ENCODE data around the gene DCTPP1.
"Not testable (repeated sequence)": the region's sequence is repeated elsewhere in the genome, so short reads cannot be mapped to it uniquely, and the experiment has no call there.

DCTPP1 gene

GRCh38 chr16:30414159-30414558 is 15.7 kb downstream of the DCTPP1 start:
- DNase-seq (ENCODE audit: low read depth in 1 of 2, low spot score in 1 of 2): no peak

GRCh38 chr16:30413112-30413806 is 16.6 kb downstream of the DCTPP1 start:
- no peak for DNase-seq (ENCODE audit: low read depth in 1 of 2, low spot score in 1 of 2)

GRCh38 chr16:30409125-30410060 is 20.4 kb downstream of the DCTPP1 start:
- DNase-seq (ENCODE audit: low read depth in 1 of 2, low spot score in 1 of 2): peak; percentile 88 to 92

GRCh38 chr16:30407804-30408534 is 21.9 kb downstream of the DCTPP1 start:
- DNase-seq (ENCODE audit: low read depth in 1 of 2, low spot score in 1 of 2): no peak

- DNase-seq (ENCODE audit: low read depth in 1 of 2, low spot score in 1 of 2): peak; percentile 84 to 89
Observed at GRCh38 chr16:30407102-30407803, 22.6 kb downstream of the DCTPP1 start, which contains the start of gene ZNF771. ZNF771 (plus strand) TSS chr16:30407606; CDS start chr16:30408054, 448 bp downstream.

- no peak for DNase-seq (ENCODE audit: low read depth in 1 of 2, low spot score in 1 of 2)
Observed at GRCh38 chr16:30406795-30407101, 23.1 kb downstream of the DCTPP1 start.

- no peak for DNase-seq (ENCODE audit: low read depth in 1 of 2, low spot score in 1 of 2)
Observed at GRCh38 chr16:30401768-30402425, 27.9 kb downstream of the DCTPP1 start.

- no peak for DNase-seq (ENCODE audit: low read depth in 1 of 2, low spot score in 1 of 2)
Observed at GRCh38 chr16:30399435-30400186, 30.2 kb downstream of the DCTPP1 start.

- no peak for DNase-seq (ENCODE audit: low read depth in 1 of 2, low spot score in 1 of 2)
Observed at GRCh38 chr16:30398661-30399434, 31.0 kb downstream of the DCTPP1 start.

- DNase-seq (ENCODE audit: low read depth in 1 of 2, low spot score in 1 of 2): no peak
Observed at GRCh38 chr16:30397776-30398660, 31.8 kb downstream of the DCTPP1 start.

- no peak for DNase-seq (ENCODE audit: low read depth in 1 of 2, low spot score in 1 of 2)
Observed at GRCh38 chr16:30397056-30397455, 32.8 kb downstream of the DCTPP1 start.

- DNase-seq (ENCODE audit: low read depth in 1 of 2, low spot score in 1 of 2): not testable (repeated sequence)
Observed at GRCh38 chr16:30396627-30397026, 33.2 kb downstream of the DCTPP1 start.

- DNase-seq (ENCODE audit: low read depth in 1 of 2, low spot score in 1 of 2): no peak
Observed at GRCh38 chr16:30395992-30396585, 33.7 kb downstream of the DCTPP1 start.

- DNase-seq (ENCODE audit: low read depth in 1 of 2, low spot score in 1 of 2): no peak
Observed at GRCh38 chr16:30395155-30395991, 34.5 kb downstream of the DCTPP1 start, which contains the start of gene ZNF48. ZNF48 (plus strand) TSS chr16:30395420; CDS start chr16:30395795, 375 bp downstream.

- no peak for DNase-seq (ENCODE audit: low read depth in 1 of 2, low spot score in 1 of 2)
Observed at GRCh38 chr16:30394592-30395154, 35.2 kb downstream of the DCTPP1 start.

GRCh38 chr16:30383521-30383920 is 46.3 kb downstream of the DCTPP1 start:
- DNase-seq (ENCODE audit: low read depth in 1 of 2, low spot score in 1 of 2): no peak
